IPS DF 4.7 (cell line): Measurements from ENCODE around the gene TACSTD2.
A peak's percentile ranks its signal among the peaks of the same experiment; 100 is the strongest.
"Not testable (repeated sequence)": the region's sequence is repeated elsewhere in the genome, so short reads cannot be mapped to it uniquely, and the experiment has no call there.

Experiments used
- DNase-seq: peaks from one replicate; pipeline ENCODE4 v3.0.0-alpha.2; 2013; ENCODE audit warnings: low spot score; ENCODE audit errors: extremely low read depth

Gene TACSTD2

DNA sequence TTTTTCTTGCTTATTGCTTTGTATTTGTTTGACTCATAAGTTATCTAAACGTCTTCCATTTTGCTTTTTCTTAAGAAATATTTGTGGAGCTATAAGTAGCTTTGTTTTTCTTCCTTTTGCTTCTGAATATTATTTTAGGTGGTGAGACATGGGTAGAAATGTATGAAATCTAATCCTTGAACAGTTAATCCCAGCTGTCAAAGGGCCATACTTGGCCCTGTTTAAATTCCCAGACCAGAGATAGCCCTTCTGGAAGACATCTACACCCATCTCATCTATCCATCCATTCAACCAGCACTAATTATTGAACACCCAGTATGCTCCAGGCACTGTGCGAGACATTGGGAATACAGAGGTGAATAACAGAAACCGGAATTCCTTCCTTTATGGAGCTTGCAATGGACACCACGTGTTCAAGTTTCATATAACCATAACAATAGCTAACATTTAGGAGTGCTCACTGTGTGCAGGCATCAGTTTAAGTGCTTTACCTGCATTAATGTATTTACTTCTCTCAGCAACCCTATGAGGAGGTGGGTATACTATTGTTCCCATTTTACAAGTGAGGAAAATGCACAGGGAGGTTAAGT lies 8.7 kb downstream of the TACSTD2 start:
- DNase-seq = no peak

DNA sequence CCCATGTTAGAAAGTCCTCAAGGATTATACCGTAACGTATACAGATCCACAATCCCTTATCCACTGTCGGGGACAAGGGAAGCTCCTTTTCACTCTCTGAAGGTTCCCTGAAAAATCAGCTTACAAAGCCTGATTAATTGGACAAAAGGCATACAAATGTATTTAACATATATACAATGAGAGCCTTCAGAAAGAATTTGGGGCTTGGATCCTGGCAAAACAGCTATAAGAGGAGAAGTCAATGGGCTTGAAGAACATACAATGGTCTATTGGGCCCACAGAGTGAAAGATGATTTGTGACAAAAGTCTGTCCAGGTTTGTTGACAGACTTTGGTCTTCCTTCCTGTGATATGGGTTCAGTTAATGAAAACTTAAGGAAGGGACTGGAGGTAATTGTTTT lies 10.7 kb downstream of the TACSTD2 start:
- DNase-seq = no peak

DNA sequence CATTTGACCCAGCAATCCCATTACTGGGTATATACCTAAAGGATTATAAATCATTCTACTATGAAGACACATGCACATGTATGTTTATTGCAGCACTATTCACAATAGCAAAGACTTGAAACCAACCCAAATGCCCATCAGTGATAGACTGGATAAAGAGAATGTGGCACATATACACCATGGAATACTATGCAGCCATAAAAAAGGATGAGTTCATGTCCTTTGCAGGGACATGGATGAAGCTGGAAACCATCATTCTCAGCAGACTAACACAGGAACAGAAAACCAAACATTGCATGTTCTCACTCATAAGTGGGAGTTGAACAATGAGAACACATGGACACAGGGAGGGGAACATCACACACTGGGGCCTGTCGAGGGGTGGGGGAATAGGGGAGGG lies 13.3 kb downstream of the TACSTD2 start:
- DNase-seq = not testable (repeated sequence)

DNA sequence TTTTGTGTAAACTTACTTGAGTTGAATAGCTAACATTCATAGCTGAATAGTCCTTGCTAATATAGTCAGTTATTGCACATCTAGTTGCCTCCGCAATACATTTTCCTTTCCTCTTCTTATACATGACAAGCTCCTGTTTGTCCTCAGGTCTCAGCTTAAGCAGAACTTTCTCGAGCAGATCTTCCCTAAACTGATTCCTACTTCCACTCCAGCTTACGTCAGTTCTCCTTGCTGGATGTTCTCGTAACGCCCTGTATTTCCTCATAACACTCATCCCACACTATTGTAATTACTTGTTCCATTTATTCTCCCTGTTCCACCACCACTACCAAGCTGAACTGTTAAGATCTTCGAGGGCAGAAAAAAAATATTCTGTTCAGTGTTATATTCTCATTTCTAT lies 15.4 kb downstream of the TACSTD2 start:
- DNase-seq = no peak

DNA sequence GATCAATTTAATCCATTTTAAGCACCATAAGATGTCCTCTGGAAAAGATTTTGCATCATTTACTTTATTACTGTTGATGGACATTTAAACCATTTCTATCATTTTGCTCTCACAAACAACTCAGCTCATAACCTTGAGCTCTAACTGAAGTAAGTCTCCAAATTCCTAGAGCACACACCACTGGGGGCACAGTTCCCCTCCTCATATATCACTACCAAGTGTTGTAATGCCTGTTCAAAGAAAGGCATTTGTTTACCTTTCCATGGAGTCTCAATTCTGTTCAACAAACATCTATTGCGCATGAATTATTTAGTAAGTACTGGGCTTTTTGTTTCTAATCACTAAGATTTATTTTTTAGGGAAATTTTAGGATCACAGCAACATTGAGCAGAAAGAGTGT lies 21.7 kb downstream of the TACSTD2 start:
- DNase-seq = no peak

DNA sequence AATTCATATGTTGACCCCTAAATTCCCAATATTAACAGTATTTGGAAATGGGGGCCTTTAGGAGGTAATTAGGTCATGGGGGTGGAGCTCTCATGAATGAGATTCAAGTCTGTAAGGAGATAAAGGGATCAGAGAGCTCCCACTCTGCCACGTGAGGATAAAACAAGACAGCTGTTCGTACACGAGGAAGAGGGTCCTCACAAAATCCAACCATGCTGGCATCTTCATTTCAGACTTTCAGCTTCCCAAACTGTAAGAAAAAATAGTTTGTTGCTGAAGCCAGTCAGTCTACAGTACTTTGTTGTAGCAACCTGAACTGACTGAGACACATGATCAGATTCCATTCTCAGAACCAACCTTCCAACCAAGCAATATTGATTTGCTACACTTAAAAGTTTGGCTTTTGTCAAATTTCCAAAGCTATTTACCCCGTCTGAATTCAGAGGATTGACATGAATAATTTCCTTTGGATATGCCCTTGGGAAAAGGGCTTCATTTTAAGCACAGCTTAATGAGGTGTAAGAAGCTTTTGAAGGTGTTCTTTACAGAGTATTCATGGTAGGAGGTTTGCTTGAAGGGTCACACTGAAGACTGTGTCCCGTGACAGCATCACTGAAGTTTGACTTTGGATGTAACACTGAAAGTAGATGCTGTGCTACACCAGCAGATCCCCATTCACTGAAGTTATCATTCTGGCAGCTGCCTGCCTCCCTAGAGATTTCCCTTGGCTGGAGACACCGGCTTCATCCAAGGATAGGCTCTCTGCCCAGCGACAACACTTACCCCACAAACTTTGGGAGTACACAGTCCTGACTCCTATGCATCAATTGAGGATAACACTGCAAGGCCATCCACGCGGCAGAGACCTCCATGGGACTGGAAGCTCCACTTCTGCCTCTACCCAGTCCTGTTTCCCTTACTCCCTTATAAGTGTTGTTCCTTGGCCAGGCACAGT lies 25.6 kb downstream of the TACSTD2 start:
- DNase-seq = no peak

DNA sequence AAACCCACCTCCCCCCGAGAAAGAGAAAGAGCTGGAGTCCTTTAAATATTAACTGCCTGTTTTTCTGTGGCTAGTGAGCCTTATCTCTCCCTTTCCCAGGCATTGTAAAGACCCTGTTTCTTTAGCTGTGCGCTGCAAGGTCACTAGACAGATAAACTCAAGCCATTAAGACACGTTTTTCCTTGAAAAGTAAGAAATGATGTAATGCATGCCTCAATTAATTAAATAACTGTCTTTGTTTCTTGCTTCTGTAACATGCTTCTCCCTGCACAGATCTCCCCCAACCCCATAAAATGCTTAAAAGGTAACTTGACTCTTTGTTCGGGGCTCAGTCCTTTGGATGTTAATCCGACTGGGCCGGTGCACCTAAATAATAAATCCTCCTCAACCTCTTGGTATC lies 27.8 kb downstream of the TACSTD2 start:
- not testable (repeated sequence) for DNase-seq

DNA sequence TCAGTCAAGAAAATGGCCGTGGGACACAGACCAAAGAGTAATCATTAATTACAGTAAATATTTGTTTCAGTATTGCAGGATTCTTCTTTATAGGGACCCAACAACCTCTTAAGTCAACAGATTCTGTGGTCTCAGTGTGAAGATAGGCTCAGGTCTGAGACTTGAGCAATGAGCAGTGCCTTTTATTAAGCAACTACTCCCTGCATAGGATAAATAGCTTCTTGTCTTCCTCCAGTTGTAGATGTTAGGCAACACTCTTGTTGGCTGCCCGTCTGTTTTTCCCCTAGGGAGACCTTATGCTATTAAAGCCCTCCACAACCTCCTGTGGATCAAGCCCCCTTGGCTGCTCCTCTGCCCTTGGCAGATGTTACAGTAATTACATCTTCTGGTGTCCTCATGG lies 28.7 kb downstream of the TACSTD2 start:
- no peak for DNase-seq

DNA sequence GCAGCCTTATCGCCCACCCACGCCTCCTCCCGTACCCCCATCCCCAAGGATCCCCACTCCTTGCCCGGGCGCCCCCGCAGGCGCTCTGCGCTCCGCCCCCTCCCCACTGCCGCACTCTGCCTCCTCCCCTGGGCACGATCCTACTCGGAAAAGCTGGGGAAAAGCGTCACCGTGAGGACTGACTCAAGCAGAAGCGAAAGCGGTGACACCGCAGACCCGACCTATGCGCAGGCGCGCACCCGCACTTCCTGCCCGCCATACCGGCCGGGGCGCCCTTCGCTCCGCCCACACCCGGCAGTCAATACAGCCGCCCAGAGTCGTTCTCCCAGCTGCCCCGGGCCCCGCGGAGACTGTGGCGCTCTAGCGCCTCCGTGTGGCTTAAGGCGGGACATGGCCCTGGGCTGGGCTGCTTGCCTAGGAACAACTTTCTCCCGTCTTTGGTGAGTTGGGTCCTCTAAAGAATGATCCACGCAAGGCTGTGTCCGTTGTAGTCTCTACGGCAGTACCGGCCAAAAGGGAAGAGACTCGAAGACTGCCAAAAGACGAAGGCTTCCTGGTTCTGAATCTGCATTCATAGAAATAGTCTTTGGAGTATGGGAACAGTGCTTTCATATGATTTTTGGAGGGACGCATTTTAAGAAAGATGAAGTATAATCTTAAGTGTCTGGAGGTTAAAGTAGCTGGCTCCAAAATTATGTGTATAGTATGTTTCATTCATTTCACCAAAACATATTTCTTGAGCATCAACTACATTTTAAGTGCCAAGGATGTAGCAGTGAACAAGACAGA lies 30.3 kb downstream of the TACSTD2 start, which contains the start of gene OMA1:
Gene OMA1, minus strand, starts transcription at position 207 of the 789 bp plus-strand sequence. CDS start 7,432 bp downstream, outside the sequence.
- peak; percentile 88 for DNase-seq

DNA sequence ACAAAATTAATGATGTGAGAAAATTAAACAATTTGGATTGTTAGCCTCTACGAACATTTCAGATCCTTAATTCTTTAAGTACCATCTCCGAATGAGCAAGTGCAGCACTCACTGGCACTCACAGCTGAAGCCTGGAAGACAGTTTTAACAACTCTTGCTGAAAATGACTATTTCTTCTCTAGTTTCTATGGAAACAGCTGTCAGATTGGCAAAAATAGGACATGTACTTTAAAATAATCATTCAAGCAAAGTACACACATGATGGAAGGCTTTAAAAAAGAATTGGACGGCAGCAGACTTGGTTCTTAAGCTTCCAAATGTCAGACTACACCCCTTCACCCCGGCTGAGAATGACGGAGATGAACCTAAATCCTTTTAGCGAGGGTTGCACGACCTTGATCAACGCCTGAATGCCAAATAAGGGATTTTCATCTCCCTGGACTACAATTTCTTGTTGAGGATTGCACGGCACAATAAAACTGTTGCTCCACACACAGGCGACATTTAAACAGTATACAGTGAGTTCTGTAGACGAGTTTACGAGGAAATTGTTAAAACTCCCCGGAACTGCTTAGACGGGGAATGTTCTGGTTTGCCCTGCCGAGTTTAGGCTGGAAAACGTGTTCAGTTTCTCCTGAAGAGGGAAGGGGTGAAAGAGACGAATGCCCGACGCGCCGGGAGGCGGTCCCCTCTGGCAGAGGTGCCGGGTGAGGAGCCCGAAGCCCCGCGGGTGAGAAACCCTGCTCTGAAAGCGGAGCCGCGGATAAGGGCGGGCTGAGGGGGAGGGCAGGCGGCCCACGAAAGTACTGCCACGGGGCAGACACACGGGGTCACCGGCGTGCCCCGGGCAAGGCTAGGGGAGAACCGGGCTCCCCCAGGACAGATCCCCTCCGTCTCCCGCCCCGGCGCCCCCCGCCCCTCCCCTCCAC lies 31.2 kb downstream of the TACSTD2 start:
- no peak for DNase-seq

DNA sequence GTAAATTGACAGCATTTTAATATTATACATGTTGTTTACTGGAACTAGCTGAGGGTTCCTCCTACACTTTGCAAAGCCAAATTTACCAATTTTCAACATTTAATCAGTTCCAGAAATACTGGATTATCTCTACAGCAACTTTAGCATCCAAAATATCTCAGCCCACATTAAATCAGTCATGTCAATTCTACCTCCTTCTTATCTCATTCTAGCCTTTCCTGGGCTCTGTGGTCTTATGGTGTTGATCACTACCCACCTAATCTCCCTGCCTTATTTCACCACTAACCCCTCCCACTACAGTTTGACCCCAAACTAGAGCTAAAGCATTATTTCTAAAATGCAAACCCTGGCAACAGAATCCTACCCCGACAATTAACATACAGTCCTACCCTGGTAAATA lies 33.8 kb downstream of the TACSTD2 start:
- no peak for DNase-seq

DNA sequence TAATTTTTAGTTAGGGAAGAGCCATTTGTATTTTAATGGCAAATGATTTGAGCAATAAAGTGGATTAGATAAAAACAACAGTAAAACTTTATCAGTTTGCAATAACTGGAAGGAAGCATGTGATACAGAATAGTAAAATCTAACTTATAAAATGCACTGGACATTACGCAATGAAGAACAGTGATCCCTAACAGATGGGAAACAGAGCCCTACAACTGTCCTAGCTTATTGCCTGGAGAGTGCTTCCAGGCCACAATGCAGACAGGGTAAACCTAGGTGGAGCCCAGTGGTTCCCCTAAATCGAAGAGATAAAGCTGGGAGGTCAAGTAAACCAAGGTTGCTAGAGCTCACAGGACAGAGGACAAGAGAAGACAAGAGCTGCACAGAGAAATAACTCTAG lies 37.5 kb downstream of the TACSTD2 start:
- DNase-seq = no peak

DNA sequence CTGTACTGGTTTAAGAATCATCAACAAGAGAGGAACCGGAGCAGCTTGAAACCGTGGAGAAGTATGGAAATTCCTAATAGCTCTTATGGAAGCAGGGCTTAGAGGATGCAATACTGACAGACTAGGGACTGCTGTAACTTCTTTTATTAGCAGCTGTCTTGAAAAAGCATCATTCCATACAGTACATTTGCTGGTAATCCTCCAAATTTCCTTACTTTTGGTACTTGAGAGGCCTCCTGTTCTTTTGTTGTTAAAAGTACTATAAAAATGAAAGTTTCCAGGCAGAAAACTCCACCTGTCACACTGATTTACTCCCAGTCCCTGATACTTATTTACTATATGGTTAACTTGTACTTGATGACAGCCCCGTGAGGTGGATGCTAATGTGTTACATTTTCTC lies 38.2 kb downstream of the TACSTD2 start:
- DNase-seq = no peak

DNA sequence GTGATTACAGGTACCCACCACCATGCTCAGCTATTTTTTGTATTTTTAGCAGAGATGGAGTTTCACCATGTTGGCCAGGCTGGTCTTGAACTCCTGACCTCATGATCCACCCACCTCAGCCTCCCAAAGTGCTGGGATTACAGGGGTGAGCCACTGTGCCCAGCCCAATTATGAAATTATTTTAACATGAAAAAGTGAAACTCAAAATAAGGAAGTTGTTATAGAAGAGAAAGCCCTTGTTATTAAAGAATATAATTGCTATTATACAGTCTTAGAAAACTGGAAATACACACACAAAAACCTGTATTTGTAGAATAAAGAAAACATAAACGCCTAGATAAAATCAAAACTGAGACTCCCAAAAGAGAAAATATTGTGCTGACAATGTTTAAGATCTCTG lies 45.2 kb downstream of the TACSTD2 start:
- not testable (repeated sequence) for DNase-seq

DNA sequence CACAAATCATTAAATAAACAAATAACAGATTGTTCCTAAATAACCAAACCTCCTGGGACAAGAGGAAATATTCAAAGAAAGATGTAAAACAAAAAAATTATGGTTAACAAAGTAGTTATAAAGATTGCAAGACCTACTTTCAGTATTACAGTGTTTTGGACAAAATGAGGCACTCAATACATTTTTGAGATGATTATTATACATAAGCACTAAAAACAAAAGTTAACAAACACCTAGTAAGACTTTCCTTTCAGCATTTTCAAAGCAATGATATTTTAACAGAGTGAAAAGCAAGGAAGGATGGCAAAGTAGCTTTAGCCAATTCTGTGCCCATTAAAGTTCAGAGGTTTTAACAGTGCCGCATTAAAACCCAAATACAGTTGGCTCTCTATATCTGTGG lies 47.8 kb downstream of the TACSTD2 start:
- no peak for DNase-seq

DNA sequence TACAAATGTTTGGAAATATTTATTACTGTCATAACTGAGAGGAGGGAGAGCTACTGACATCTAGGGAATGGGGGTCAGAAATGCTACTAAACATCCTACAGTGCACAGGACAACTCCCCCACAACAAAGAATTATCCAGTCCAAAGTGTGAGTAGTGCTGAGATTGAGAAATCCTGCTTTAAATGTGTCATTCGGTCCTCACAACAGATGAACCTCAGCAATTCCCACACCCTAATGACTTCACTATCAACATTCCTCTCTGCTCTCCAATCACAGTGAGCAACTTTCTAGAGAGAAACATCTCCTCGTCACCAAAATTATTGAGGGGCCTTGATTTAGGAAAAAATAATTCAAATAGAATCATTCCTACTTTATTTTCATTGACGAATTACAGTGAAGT lies 48.5 kb downstream of the TACSTD2 start:
- DNase-seq = no peak
